HepG2 (cell line): Measurements from ENCODE around the gene LRRC25. TPM values are rescaled to one million over a fixed set of nuclear protein-coding genes. Genes with fewer than 3 reads are reported as not detected.

Source experiments
- ASH2L ChIP-seq: fragments of 300-600, 200-600 bp; sonication (generic); IDR thresholded peaks from 2 replicates; pipeline ENCODE4 v1.7.0; 2017; ENCODE audit warnings: low read depth, mild to moderate bottlenecking, moderate library complexity, mixed read lengths, low read length; ENCODE audit not compliant: insufficient read length
- ATAD3A ChIP-seq: sonication (generic); formaldehyde crosslinking; IDR thresholded peaks from 2 replicates; pipeline ENCODE4 v1.4.0; 2020; ENCODE audit warnings: missing genetic modification reagents
- CTCF ChIP-seq: sonication (generic); formaldehyde crosslinking; IDR thresholded peaks from 2 replicates; pipeline ENCODE4 v1.5.0; 2020; ENCODE audit warnings: mild to moderate bottlenecking, missing genetic modification reagents, moderate library complexity
- ELF4 ChIP-seq: sonication (generic); formaldehyde crosslinking; IDR thresholded peaks from 2 replicates; pipeline ENCODE4 v1.5.0; 2020; ENCODE audit warnings: missing genetic modification reagents, mild to moderate bottlenecking, moderate library complexity, borderline replicate concordance
- FOSL1 ChIP-seq: sonication (generic); formaldehyde crosslinking; IDR thresholded peaks from 2 replicates; pipeline ENCODE4 v1.9.0; 2021; ENCODE audit warnings: missing genetic modification reagents, borderline replicate concordance
- HNF4A ChIP-seq: sonication (generic); formaldehyde crosslinking; IDR thresholded peaks from 2 replicates; pipeline ENCODE4 v1.4.0; 2020; ENCODE audit warnings: missing genetic modification reagents
- ISX ChIP-seq: sonication (generic); formaldehyde crosslinking; conservative IDR thresholded peaks from 2 replicates; pipeline ENCODE4 v1.5.0; 2020; ENCODE audit warnings: missing genetic modification reagents
- KLF6 ChIP-seq: IDR thresholded peaks from 2 replicates; pipeline ENCODE4 v1.8.0; 2016; ENCODE audit warnings: missing biosample characterization, missing genetic modification reagents
- RXRA ChIP-seq: sonication (generic); formaldehyde crosslinking; IDR thresholded peaks from 2 replicates; pipeline ENCODE4 v1.5.1; 2020; ENCODE audit warnings: missing genetic modification reagents
- SMAD9 ChIP-seq: sonication (generic); formaldehyde crosslinking; IDR thresholded peaks from 2 replicates; pipeline ENCODE4 v1.5.1; 2020; ENCODE audit warnings: mild to moderate bottlenecking, missing genetic modification reagents
- SMARCE1 ChIP-seq: fragments of 450-650 bp; IDR thresholded peaks from 2 replicates; pipeline ENCODE4 v1.6.1; 2017; ENCODE audit warnings: borderline replicate concordance
- SOX6 ChIP-seq, 2 experiments: fragments of 450-650 bp in 1 of 2; sonication (generic) in 1 of 2; formaldehyde crosslinking in 1 of 2; IDR thresholded peaks; 2 replicates each; pipeline versions ENCODE4 v1.4.0 to v1.6.1; 2017 to 2020; ENCODE audit warnings: antibody characterized with exemption in 1 of 2, mild to moderate bottlenecking in 1 of 2, missing genetic modification reagents in 1 of 2
- TAF15 ChIP-seq: fragments of 200-400 bp; formaldehyde crosslinking; IDR thresholded peaks from one replicate; pipeline ENCODE4 v1.6.1; 2018; ENCODE audit warnings: mild to moderate bottlenecking, low read depth, low read length; ENCODE audit not compliant: poor library complexity, severe bottlenecking
- TBL1XR1 ChIP-seq: fragments of 150-350 bp; IDR thresholded peaks from 2 replicates; pipeline ENCODE4 v1.6.1; 2014; ENCODE audit warnings: borderline replicate concordance, low read length; ENCODE audit not compliant: partially characterized antibody
- ZFP36 ChIP-seq: fragments of 150-350 bp; IDR thresholded peaks from 2 replicates; pipeline ENCODE4 v1.6.1; 2018; ENCODE audit warnings: borderline replicate concordance, low read length, low read depth; ENCODE audit not compliant: partially characterized antibody
- ZNF33B ChIP-seq: sonication (generic); formaldehyde crosslinking; IDR thresholded peaks from 2 replicates; pipeline ENCODE4 v1.5.1; 2020; ENCODE audit warnings: mild to moderate bottlenecking, missing genetic modification reagents
- ZNF781 ChIP-seq: sonication (generic); formaldehyde crosslinking; IDR thresholded peaks from 2 replicates; pipeline ENCODE4 v1.5.1; 2020; ENCODE audit warnings: borderline replicate concordance, mild to moderate bottlenecking, missing genetic modification reagents; ENCODE audit errors: not compliant biosample characterization
- ZSCAN9 ChIP-seq: IDR thresholded peaks from 2 replicates; pipeline ENCODE4 v1.6.1; 2016; ENCODE audit warnings: borderline replicate concordance
- polyA plus RNA-seq, 8 experiments: library from polyadenylated mRNA; depleted of rRNA in 3 of 8; stranded (reverse) in 7 of 8; unstranded in 1 of 8; fragments of >200 nt; fragmentation: Illumina TruSeq in 4 of 8; extraction: Trizol in 4 of 8; gene quantifications; 2 replicates each; pipeline versions ENCODE4 v1.2.1 to v1.2.3, GENCODE V29; 2011 to 2016; ENCODE audit warnings: low read depth in 4 of 8, missing spikeins in 1 of 8, mixed read lengths in 1 of 8; ENCODE audit not compliant: insufficient read depth in 1 of 8
- total RNA-seq, 5 experiments: library from RNA; depleted of rRNA; stranded (reverse); fragments of >200 nt; fragmentation: Illumina TruSeq; extraction: Trizol; gene quantifications; 2 replicates each; pipeline ENCODE4 v1.2.3, GENCODE V29; 2016; ENCODE audit warnings: low read depth in 1 of 5
- TF ChIP-seq, protein P1 (sequence below): sonication (generic); formaldehyde crosslinking; IDR thresholded peaks from 2 replicates; pipeline ENCODE4 v1.5.0; 2020; ENCODE audit warnings: missing genetic modification reagents, mild to moderate bottlenecking, borderline replicate concordance
- TF ChIP-seq, protein P2 (sequence below): IDR thresholded peaks from 2 replicates; pipeline ENCODE4 v1.6.1; 2016; ENCODE audit warnings: missing compliant biosample characterization, missing genetic modification reagents, borderline replicate concordance
- TF ChIP-seq, protein P3 (sequence below): sonication (generic); formaldehyde crosslinking; IDR thresholded peaks from 2 replicates; pipeline ENCODE4 v1.4.0; 2020; ENCODE audit warnings: mild to moderate bottlenecking, missing genetic modification reagents, borderline replicate concordance

LRRC25 gene
- total and polyA plus RNA-seq, 2 of the 13 experiments (the other 11 are each of a cell fraction or from before 2014, with no cell fraction given): 0.13 to 0.53 TPM

DNA sequence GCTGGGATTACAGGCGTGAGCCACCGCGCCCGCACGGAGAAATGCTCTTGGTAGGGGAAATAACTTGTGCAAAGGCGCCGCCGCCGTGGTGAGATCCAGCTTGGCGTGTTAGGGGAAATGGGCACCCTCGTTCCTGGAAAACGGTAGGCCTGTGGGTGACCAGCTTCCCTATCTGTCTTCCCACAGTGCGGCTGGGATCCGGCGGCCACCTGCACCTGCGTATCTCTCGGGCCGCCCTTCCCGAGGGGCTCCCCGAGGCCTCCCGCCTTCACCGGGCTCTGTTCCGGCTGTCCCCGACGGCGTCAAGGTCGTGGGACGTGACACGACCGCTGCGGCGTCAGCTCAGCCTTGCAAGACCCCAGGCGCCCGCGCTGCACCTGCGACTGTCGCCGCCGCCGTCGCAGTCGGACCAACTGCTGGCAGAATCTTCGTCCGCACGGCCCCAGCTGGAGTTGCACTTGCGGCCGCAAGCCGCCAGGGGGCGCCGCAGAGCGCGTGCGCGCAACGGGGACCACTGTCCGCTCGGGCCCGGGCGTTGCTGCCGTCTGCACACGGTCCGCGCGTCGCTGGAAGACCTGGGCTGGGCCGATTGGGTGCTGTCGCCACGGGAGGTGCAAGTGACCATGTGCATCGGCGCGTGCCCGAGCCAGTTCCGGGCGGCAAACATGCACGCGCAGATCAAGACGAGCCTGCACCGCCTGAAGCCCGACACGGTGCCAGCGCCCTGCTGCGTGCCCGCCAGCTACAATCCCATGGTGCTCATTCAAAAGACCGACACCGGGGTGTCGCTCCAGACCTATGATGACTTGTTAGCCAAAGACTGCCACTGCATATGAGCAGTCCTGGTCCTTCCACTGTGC is 9.1 kb downstream of the LRRC25 start (continued):
- TF ChIP-seq, protein P1, sequence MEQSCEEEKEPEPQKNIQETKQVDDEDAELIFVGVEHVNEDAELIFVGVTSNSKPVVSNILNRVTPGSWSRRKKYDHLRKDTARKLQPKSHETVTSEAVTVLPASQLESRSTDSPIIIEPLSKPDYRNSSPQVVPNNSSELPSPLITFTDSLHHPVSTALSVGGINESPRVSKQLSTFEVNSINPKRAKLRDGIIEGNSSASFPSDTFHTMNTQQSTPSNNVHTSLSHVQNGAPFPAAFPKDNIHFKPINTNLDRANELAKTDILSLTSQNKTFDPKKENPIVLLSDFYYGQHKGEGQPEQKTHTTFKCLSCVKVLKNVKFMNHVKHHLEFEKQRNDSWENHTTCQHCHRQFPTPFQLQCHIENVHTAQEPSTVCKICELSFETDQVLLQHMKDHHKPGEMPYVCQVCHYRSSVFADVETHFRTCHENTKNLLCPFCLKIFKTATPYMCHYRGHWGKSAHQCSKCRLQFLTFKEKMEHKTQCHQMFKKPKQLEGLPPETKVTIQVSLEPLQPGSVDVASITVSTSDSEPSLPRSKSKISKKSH (CRISPR knock-in tag): no peak; the same call in 1 of the 2 replicates
- TF ChIP-seq ZNF33B: 0 out of 2 replicates have a peak, but pooled peaks have one; percentile 50
- peak; percentile 76; the same call in 1 of the 2 replicates for TF ChIP-seq RXRA (CRISPR knock-in tag)
- TF ChIP-seq SOX6 (IDR thresholded peaks at IDR 0.05): no peak
- peak; percentile 75 for TF ChIP-seq SOX6 (CRISPR knock-in tag; IDR thresholded peaks at IDR 0.05)
- TF ChIP-seq, protein P2, sequence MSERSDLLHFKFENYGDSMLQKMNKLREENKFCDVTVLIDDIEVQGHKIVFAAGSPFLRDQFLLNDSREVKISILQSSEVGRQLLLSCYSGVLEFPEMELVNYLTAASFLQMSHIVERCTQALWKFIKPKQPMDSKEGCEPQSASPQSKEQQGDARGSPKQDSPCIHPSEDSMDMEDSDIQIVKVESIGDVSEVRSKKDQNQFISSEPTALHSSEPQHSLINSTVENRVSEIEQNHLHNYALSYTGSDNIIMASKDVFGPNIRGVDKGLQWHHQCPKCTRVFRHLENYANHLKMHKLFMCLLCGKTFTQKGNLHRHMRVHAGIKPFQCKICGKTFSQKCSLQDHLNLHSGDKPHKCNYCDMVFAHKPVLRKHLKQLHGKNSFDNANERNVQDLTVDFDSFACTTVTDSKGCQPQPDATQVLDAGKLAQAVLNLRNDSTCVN: no peak
- peak; percentile 21; the same call in 1 of the 2 replicates for TF ChIP-seq FOSL1 (CRISPR knock-in tag)
- TF ChIP-seq SMAD9 (CRISPR knock-in tag): no peak
- no peak for TF ChIP-seq ATAD3A
- peak; percentile 95 for TF ChIP-seq CTCF (CRISPR knock-in tag)
- no peak for TF ChIP-seq TBL1XR1
- TF ChIP-seq TAF15: no peak
- TF ChIP-seq HNF4A (CRISPR knock-in tag): peak; percentile 21; the same call in 1 of the 2 replicates
- TF ChIP-seq ISX (CRISPR knock-in tag): peak; percentile 30; the same call in 1 of the 2 replicates
- TF ChIP-seq ZFP36: no peak
- TF ChIP-seq ZNF781 (CRISPR knock-in tag): no peak
- TF ChIP-seq SMARCE1: no peak
- TF ChIP-seq KLF6 (CRISPR knock-in tag): no peak; the same call in 1 of the 2 replicates
- TF ChIP-seq ASH2L: peak; percentile 76
- no peak for TF ChIP-seq ELF4 (CRISPR knock-in tag)
- TF ChIP-seq, protein P3, sequence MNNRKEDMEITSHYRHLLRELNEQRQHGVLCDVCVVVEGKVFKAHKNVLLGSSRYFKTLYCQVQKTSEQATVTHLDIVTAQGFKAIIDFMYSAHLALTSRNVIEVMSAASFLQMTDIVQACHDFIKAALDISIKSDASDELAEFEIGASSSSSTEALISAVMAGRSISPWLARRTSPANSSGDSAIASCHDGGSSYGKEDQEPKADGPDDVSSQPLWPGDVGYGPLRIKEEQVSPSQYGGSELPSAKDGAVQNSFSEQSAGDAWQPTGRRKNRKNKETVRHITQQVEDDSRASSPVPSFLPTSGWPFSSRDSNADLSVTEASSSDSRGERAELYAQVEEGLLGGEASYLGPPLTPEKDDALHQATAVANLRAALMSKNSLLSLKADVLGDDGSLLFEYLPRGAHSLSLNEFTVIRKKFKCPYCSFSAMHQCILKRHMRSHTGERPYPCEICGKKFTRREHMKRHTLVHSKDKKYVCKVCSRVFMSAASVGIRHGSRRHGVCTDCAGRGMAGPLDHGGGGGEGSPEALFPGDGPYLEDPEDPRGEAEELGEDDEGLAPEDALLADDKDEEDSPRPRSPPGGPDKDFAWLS: peak; percentile 87; the same call in 1 of the 2 replicates
- no peak for TF ChIP-seq ZSCAN9 (CRISPR knock-in tag)
